ENCODE data around the gene MSH4. TPM values are rescaled to one million over a fixed set of nuclear protein-coding genes. Genes with fewer than 3 reads are reported as not detected.
"Not testable (repeated sequence)": the region's sequence is repeated elsewhere in the genome, so short reads cannot be mapped to it uniquely, and the experiment has no call there.

The MSH4 gene
- not detected in 2 replicates for total RNA-seq (2014; rRNA removed; shearing (Covaris generic))

DNA sequence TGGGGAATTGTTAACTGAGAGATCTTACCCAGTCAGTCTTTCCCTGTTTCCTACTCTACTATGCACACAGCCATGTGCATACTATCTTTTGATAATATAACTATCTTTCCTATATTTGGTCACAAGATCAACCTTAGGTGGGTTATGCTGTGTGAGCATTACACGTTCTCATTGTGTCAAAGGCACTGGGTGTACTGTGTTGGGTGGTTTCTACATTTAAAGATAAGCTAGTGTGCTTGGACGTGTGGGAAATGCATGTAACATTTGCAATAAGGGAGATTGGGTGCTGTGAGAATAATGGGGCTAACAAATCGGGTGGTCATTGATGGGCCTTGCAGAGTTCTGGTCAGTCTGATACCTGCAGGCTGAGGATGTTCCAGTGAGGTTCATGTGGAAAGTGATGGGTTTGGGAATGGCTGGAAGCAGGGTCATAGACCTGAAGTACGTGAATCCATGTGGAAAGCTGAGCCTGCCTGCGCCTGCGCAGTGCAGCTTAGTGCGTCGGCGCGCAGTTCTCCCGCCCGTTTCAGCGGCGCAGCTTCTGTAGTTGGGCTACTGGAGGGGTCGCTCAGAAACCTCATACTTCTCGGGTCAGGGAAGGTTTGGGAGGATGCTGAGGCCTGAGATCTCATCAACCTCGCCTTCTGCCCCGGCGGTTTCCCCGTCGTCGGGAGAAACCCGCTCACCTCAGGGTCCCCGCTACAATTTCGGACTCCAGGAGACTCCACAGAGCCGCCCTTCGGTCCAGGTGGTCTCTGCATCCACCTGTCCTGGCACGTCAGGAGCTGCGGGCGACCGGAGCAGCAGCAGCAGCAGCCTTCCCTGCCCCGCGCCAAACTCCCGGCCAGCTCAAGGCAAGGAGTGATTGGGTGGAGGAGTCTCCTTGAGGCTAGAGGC is at the start of gene MSH4:
TSS of gene MSH4 (plus strand) at position 507 of the 897 bp plus-strand sequence. CDS start at position 611, 104 bp downstream.
- no peak for DNase-seq (ENCODE audit: low spot score)

DNA sequence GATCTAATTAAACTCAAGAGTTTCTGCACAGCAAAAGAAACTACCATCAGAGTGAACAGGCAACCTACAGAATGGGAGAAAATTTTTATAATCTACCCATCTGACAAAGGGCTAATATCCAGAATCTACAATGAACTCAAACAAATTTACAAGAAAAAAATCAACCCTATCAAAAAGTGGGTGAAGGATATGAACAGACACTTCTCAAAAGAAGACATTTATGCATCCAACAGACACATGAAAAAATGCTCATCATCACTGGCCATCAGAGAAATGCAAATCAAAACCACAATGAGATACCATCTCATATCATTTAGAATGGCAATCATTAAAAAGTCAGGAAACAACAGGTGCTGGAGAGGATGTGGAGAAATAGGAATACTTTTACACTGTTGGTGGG is 39.5 kb upstream of the MSH4 start:
- not testable (repeated sequence) for DNase-seq (ENCODE audit: low spot score)

DNA sequence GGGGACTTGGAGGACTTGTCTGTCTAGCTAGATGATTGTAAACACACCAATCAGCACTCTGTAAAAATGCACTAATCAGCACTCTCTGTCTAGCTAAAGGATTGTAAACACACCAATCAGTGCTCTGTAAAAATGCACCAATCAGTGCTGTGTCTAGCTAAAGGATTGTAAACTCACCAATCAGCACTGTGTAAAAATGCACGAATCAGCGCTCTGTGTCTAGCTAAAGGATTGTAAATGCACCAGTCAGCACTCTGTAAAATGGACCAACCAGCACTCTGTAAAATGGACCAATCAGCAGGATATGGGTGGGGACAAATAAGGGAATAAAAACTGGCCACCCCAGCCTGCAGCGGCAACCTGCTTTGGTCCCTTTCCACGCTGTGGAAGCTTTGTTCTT is 38.1 kb upstream of the MSH4 start:
- DNase-seq (ENCODE audit: low spot score), result not testable (repeated sequence)

DNA sequence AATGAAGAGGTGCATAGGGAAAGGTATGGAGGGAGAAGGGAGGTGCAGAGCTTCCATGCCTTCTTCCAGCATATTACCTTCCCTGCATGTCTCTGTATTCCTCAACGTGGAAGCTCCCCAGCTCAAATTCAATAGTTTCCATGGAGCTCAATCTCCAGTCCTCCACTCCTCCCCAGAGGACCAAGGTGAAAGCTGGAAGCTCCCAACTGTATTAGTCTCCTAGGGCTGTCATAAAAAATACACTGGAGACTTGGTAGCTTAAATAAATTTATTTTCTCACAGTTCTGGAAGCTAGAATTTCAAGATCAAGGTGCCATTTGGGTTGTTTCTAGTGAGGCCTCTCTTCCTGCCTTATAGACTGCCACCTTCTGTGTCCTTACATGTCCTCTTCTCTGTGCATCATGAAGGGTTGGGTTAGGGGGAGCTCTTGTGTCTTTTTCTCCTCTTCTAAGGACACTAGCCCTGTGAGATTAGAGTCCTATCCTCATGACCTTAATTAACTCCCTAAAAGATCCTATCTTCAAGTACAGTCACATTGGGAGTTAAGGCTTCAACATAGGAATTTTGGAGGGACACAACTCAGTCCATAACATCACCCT is 32.5 kb upstream of the MSH4 start:
- DNase-seq (ENCODE audit: low spot score), result no peak

DNA sequence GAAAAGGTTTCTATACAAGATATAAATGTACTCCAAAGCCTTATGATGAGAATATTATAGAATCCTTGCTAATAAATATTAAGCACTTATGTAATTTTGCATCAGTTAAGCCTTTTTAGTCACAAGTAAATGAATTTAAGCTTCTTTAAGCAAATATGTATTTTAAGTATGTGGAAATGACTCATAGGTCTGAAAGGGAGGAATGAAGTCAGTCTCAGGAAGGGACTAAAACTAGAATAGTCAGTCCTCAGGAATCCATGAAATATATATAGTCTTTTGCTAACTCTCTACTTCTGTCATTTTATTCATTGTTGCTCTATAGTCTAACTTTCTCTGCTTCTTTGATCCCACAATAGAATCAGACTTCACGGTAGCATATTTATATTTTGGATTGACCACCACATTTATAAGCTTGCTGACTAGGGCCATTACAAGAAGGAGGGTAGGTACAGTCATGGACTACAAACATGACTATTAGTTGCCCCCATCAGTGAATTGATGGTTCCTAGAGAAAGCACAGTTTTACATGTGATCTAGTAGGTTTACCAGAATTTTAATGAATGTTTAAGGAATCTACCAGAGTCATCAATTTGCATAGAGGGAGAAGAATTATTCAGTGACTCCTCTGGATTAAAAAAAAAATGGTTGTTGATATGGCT is 30.9 kb upstream of the MSH4 start:
- no peak for DNase-seq (ENCODE audit: low spot score)

DNA sequence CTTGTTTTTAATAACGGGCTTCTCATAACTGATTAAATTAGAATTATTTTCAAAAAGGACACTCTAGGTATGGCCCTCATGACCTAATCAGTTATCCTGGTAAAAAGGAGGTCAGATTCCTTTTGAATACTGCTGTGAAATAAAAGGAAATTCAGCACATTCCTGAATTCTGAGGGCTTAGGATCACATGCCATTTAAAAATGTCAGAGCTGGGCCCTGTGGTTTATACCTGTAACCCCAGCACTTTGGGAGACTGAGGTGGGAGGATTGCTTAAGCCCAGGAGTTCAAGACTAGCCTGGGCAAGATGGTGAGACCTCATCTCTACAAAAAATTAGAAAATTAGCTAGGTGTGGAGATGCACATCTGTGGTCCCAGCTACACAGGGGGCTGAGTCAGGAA is 28.7 kb upstream of the MSH4 start:
- no peak for DNase-seq (ENCODE audit: low spot score)

DNA sequence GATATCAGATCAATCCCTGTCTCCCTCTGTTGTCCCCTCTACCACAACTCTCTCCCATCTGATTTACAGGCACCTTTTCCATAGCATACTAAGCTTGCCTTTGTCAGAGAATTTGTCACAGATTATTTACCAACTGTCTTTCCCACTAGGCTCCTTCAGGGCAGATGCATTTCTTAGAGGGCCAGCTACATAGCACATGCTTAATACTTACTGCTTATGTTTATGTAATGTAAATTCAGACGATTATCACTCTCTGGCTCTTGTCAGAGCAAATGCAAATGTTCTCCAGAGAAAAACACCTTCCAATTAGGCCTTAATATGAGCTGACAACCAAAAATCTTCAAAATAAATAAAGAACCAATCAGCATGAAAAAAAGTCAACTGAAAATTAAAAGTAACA is 25.9 kb upstream of the MSH4 start:
- no peak for DNase-seq (ENCODE audit: low spot score)

DNA sequence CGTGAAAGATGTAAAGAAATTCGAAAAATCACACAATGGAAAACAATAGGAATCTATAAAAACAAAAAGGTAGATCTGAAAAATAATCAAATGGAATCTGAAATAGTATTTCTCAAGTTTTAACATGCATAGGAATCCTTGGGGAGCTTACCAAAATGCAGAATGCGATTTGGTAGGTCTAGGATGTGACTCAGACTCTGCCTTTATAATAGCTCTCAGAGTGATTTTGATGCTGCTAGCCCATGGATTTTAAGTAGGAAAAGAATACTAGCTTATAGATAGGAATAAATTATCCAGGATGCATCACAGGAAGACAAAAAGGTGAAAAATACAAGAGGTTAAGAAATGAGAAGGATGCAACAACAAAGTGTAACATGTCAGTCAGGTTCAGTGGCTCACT is 24.7 kb upstream of the MSH4 start:
- no peak for DNase-seq (ENCODE audit: low spot score)

DNA sequence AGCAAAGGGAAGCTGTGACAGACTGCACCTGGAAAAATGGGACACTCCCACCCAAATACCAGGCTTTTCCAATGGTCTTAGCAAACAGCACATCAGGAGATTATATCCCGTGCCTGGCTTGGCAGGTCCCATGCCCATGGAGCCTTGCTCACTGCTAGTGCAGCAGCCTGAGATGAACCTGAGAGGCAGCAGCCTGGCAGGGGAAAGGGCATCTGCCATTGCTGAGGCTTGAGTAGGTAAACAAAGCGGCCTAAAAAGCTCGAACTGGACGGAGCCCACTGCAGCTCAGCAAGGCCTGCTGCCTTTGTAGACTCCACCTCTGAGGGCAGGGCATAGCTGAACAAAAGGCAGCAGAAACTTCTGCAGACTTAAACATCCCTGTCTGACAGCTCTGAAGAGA is 18.9 kb upstream of the MSH4 start:
- DNase-seq (ENCODE audit: low spot score), result not testable (repeated sequence)

DNA sequence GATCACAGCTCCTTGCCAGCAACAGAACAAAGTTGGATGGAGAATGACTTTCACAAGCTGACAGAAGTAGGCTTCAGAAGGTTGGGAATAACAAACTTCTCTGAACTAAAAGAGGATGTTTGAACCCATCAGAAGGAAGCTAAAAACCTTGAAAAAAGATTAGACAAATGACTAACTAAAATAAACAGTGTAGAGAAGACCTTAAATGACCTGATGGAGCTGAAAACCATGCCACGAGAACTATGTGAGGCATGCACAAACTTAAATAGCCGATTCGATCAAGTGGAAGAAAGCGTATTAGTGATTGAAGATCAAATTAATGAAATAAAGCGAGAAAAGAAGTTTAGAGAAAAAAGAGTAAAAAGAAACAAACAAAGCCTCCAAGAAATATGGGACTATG is 18.0 kb upstream of the MSH4 start:
- DNase-seq (ENCODE audit: low spot score), result not testable (repeated sequence)

DNA sequence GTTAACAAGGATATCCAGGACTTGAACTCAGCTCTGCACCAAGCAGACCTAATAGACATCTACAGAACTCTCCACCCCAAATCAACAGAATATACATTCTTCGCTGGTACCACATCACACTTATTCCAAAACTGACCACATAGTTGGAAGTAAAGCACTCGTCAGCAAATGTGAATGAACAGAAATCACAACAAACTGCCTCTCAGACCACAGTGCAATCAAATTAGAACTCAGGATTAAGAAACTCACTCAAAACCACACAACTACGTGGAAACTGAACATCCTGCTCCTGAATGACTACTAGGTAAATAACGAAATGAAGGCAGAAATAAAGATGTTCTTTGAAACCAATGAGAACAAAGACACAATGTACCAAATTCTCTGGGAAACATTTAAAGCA is 16.5 kb upstream of the MSH4 start:
- DNase-seq (ENCODE audit: low spot score), result not testable (repeated sequence)

DNA sequence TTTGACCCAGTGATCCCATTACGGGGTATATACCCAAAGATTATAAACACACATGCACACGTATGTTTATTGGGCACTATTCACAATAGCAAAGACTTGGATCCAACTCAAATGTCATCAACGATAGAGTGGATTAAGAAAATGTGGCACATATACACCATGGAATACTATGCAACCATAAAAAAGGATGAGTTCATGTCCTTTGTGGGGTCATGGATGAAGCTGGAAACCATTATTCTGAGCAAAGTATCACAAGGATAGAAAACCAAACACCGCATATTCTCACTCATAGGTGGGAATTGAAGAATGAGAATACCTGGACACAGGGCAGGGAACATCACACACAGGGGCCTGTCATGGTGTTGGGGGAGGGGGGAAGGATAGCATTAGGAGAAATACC is 12.8 kb upstream of the MSH4 start:
- not testable (repeated sequence) for DNase-seq (ENCODE audit: low spot score)

DNA sequence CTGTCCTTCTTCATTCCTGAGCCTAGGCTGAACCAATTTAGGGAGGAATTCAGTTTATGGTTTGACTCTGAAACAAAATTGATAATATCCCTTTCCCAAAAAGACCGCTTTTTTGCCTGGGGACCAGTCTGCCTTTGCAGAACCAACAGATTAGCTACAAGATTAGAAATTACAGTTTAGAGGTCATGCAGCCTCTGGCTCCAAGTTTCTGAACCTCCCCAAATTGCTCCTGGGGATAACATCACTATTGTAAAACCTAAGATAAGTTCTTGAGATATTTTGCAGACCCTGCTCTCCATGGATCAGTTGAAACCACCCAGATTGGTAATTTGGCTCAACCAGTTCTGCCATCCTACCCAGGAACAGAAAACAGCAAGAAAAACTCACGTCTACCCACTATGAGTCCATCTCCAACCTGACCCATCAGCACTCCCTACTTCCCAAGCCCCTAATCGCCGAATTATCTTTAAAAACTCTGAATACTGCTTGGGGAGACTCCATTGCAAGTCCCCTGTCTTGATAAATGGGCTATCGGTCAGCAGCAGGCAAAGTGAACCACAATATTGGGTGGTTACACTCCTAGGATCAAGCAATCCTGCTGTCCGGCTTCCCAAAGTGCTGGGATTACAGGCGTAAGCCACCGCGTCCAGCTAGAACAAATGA is 11.2 kb upstream of the MSH4 start:
- no peak for DNase-seq (ENCODE audit: low spot score)

DNA sequence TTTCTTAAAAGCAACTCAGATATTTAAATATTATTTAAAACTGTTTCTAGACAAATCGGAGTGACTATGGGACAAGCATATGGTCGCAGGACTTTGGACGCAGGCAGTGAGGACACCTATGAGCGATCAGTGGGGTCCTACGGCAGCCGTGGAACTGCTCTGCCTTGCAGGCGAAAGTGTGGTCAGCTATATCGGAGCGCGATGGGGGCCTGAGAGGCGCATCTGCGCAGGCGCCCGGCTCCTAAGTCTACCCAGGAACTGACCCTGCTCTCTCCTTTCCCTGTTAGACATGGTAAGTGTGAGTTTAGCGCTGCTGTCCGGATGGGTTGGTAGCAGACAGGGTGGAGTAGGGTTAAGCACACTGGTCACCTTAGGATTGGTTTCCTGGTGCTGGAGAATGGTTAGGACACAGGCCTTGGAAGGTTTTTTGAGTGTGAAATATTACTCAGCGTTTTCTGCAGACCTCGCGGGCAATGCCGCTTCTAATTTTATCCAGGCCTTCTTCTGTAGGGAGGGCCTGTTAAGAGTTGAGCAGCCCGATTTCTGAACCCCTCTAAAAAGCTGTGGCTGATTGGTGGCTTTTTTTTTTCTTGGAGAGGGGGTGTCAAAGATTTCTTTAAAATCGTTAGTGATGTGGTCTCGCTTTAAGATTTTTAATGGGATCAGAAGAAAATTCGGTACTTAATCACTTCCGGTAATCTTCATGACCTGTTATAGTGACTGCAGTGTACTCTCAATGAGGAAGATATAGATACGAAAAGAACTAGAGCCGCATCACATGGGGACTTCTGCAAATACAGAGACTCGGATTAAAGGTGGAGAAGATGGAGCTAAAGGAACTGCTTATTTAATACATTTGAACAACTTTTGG is 10.5 kb upstream of the MSH4 start, which contains the start of gene RABGGTB:
TSS of gene RABGGTB (plus strand) at position 274 of the 871 bp plus-strand sequence. CDS start at position 290, 16 bp downstream.
- peak; percentile 92 for DNase-seq (ENCODE audit: low spot score)

DNA sequence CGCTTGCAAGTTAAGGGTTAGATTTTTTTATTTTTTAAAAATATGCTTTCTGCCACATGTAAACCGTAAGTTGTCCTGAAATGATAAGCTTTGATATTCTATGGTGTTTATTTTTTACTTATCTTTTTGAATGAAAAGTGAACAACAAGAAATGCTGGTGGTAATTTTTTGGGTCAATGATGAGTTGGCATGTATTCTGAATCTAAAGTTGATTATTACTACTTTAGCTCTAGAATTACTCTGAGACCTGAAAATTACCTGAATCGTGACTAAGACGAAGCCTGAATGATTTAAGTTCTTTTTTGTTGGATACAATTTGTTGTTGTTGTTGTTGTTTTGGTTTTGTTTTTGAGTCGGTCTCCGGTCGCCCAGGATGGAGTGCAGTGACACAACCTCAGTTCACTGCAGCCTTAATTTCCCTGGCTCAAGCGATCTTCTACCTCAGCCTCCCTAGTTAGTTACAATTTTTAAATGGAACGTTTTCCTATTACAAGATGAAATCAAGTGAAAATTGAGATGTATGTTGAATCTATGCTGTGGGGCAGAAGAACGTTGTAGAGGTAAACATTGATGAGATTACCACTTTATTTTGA is 9.7 kb upstream of the MSH4 start:
- no peak for DNase-seq (ENCODE audit: low spot score)

DNA sequence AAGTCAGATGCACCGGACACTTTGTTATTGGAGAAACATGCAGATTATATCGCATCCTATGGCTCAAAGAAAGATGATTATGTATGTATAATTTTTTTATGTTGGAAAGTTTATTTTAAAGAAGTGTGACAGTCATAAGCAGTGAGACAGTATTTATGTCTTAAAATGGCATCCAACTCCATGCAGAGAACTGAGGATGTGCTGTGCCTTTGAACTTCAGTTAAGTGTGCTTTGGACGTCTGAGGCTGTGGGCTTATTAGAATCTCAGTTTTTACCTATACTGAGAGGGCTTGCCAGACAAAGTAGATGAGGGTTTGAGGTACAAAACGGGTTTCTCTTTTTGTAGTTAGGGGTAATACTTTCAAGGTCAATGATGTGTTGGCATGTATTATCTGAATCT is 9.2 kb upstream of the MSH4 start:
- DNase-seq (ENCODE audit: low spot score), result no peak

DNA sequence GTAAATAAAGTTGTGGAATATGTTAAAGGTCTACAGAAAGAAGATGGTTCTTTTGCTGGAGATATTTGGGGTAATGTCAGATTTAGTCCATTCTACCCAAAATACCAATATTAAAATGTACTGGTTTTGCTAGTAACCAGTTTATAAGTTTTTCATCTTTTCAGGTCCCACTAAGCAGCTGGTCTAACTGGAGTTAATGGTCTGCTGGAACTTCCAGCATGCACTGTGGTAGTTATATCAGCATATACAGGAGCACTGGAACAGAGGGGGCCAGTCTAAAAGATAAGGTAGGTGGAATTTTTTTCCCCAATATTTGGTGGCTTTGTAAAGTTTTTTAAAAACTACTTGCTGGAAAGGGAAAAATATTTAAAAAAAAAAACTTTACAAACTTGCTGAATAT is 6.7 kb upstream of the MSH4 start:
- no peak for DNase-seq (ENCODE audit: low spot score)

DNA sequence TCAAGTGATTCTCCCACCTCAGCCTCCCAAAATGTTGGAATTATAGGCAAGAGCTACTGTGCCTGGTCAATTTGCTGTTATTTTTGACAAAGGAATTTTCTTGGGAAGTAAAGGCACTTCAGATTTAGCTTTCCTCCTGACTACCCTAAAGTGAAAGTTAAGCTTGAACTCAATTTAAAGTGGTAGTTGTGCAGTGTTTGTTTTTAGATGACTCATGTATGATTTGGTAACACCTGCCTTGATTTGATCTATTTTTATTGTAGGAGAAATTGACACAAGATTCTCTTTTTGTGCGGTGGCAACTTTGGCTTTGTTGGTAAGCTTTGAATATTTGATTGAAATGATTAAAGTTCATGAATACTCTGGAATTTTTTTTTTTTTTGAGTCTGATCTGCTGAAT is 5.7 kb upstream of the MSH4 start:
- no peak for DNase-seq (ENCODE audit: low spot score)

DNA sequence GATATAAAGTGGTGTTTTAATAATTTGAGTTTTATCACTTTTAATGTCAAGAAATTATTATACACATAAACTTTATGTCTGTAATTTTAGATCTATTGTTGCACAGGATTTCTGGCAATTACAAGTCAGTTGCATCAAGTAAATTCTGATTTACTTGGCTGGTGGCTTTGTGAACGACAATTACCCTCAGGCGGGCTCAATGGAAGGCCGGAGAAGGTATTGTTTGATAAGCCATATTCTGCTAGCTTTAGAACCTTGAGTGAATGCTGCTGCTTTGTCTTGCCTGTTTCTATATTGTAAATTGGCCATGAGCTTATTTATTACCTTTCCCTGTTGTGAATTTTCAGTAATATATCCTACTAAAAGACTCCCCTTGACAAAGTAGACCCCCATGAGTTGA is 4.6 kb upstream of the MSH4 start:
- DNase-seq (ENCODE audit: low spot score), result no peak

DNA sequence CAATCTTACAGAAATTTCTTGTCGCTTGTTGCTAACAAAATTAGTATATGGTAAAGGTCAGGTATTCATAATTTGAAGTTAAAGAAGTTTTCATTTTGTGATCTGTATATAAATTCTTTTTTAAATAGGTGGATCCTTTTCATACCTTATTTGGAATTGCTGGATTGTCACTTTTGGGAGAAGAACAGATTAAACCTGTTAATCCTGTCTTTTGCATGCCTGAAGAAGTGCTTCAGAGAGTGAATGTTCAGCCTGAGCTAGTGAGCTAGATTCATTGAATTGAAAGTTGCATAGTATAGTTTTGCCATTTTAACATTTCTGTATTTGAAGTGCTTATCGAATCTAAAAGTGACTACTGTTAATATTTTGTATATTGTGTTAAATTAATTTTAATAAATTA is 2.3 kb upstream of the MSH4 start:
- no peak for DNase-seq (ENCODE audit: low spot score)

All from H4 (cell line).